Endometrium (tissue), 2 donors: ENCODE data around the gene CTIF.
"Not testable (repeated sequence)": the region's sequence is repeated elsewhere in the genome, so short reads cannot be mapped to it uniquely, and the experiment has no call there.

Source experiments
- FAIRE-seq: peaks from 2 replicates; lab custom pipeline; 2012; peaks lifted over from hg19 to GRCh38; lab: Jason Lieb, UNC
- donor health status: control.
- donor health status: control.

The CTIF gene

DNA sequence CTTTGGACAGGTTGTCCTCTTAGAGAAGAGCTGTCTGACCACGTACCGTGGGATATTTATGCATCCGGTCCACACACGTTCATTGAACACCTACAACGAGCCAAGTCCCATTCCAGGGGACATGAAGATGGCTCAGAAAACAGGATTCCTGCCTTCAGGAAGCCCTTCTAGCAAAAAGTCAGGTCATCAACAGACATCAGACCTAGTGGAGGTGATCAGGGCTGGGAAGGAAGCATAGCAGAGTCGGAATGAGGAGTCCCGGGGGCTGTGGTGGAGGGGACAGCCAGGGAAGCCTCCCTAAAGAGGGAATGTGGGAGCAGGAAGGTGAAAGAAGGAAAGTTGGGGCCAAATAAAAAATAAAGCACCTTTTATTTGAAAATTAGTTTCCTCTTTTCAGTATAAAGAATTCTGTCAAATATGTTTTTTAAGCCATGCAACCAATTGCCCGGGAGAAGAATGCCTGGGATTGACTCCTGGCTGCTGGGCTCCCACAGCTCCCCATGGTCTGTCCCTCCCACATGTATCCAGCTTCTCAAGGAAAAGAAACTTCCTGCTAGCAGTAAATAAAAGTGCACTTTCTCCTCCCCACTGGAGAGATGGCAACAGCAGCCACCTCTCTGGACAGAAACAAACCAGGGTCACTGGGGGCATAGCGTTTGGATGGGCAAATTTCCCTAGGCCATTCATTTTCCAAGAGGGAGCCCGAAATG, 267.1 kb downstream of the CTIF start:
- FAIRE-seq, result no peak

DNA sequence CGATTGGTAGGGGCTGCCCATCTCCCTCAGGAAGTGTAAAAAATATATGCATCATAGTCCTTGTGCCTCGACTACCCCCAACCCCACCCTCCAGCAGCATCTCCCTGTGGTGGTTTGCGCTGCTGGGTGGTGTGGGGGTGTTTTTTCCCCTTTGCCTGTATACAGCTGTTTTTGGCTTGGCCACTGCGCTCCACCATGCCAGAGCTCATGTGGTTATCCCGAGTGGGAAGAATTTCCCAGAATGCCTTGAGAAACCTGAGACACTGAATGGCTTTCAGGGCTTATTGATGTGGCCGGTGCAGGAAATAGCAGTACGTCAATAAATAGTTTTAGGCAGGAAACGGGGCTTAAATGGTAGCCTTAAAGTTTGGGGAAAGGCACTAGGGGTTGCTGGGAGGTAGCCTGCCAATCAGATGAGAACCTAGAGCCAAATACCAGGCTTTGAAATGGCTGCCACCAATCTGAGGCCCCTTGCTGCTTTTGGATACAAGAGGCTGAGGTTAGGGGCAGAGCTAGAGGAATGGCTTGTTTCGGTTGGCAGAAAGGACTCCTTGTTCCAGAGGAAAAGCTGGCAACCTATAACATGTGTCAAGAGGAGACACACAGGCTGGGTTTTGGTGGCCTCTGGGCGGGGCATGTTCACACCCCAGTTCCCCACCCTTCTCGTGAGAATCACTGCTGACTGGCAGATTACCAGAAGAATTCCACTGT, 267.9 kb downstream of the CTIF start:
- FAIRE-seq, result no peak

DNA sequence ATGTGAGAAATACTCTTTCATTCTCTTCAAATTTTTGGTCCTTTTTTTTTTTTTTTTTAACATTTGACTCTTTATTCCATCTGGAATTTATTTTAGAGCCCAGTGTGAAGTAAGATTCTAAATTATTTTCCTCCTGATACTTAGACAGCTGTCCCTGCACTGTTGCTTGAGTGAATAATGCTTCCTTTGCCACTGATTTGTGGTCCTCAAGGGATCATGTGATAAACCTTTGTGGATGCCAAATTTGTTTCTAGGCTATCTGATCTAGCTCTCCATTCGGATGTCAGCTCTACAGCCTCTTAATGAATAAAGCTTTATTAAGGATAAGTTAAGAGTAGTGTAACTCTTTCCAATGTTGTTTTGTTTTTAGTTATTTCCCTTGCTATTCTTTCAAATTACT, 269.6 kb downstream of the CTIF start:
- FAIRE-seq, result no peak

DNA sequence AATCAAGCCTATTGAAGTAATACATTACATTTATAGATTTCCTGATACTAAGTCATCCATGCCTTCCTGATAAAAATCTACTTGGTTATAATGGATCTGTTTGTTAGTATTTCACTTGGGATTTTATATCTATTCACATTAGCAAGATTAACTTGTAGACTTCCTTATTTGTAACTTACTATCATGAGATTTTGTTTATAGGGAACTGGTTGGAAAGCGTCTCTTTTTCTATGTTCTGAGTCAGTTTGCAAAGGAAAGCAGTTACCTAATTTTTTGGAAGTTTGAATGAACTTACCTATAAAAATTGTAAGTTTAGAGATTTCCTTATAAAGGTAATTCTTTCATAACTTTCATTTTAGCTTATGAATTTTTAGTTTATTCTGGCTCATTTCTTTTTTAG, 270.5 kb downstream of the CTIF start:
- no peak for FAIRE-seq

DNA sequence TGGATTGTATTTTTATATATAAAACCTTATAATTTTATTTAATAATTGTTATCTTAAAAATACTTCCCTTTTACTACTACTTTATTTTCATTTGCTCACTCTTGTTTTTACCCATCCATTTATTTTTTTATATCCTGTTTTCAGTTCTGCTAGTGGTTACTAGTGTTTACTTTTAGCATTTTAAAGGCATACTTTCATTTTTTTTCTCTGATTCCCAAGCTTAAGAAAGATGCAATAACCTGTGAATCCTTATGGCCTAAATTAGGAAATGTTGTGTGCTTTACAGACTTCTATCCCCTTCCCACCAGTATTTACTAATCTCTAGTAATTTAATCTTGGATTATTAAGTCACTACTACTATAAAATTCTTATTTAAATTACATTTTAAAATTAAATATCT, 272.0 kb downstream of the CTIF start:
- FAIRE-seq, result no peak

DNA sequence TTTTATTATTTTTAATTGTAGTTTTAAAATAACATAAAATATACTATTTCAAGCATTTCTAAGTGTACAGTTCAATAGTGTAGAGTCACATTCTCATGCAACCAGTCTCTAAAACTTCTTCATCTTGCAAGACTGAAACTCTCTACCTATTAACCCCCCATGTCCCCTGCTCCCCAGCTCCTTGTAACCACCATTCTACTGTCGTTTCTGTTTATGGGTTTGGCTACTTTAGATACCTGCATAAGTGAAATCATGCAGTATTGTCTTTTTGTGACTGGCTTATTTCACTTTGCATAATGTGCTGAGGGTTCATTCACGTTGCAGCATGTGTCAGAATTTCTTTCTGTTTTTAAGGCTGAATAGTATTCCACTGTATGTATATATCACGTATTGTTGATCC, 272.6 kb downstream of the CTIF start:
- no peak for FAIRE-seq

DNA sequence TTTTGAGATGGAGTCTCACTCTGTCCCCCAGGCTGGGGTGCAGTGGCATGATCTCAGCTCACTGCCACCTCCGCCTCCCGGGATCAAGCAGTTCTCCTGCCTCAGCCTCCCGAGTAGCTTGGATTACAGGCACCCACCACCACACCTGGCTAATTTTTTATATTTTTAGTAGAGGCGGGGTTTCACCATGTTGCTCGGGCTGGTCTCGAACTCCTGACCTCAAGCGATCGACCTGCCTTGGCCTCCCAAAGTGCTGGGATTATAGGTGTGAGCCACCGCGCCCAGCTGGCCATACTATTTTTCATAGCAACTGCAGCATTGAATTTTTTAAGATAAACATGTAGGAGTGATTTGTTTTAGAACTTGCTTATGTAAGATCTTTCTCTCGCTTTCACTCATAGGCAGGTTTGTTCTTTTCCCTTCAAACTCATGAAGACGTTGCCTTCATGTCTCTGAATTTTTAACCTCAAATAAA, 273.2 kb downstream of the CTIF start:
- not testable (repeated sequence) for FAIRE-seq

DNA sequence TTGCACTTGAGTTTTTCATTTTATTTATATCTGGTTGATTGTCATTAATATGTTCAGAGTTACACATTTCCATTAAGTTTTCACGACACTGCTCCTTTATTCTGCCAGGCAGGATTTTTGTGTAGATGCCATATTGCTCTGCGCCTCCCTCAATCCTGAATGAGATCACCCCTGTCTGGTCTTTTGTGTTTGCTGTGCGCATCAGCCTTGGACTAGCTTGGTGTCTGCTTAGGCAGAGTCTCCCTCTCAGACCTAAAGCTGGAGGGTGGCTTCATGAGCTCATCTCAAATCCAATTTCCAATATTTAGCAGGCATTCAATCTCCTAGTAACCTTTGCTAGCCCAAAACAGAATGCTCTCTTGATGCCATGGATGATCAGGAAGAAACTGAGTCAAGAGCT, 274.5 kb downstream of the CTIF start:
- FAIRE-seq, result no peak

DNA sequence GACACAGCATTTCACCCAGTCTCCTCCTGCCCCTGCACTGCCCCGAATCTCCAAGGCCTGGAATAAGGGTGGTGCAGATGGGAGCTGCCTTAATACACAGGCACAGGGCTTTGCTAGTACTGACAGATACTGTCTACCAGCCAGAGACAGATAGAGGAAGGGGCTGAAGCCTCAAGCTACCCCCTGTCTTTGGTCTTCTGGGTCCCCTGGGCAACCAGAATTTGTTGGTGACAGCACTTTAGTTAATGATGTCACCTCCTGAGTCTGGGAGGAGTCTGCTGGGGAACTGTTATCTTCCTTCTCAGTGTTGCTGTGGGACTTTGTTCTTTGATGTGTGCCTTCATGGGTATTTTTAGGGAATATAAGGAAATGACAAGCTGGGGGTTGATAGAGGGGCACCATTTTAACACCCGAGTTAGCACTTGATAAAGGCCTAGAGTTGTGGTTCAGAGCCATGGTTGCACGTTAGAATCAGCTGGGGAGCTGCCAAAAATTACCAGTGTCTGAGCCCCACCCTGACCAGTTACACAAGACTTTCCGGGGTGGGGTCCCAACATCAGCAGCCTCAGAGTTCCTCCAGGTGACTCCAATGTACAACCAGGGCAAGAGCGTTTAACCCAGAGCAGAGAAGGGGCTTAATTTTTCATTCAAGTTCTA, 275.1 kb downstream of the CTIF start:
- FAIRE-seq, result no peak

DNA sequence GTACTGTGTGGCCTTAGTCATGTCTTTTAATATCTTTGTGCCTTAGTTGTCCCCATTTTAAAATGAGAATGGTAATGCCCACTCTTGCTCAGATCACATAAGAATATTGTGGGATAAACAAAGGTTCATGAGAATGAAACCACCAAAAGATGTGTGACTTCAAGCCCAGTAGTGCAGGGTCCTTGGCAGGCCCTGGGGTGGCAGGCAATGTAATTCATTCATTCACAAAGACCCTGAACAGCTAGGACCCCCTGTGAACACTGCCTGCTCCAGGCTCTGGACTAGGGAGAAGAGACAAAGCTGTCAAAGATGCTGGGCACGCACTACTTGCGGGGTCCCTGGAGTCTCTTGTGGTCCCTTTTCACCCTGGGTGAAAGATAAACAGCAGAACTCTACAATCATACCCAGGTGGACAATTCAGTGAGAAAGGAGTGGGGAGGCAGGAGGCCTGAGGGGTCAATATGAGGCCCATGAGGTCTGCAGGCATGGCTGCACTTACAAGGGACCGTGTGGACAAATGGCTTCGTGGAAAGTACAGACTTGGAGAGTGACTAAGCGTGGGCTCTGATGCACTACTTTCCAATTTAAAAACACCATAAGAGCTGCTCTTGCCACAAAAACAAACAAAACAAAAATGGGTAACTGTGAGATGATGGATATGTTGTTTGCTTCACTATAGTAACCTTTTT, 275.8 kb downstream of the CTIF start:
- no peak for FAIRE-seq

DNA sequence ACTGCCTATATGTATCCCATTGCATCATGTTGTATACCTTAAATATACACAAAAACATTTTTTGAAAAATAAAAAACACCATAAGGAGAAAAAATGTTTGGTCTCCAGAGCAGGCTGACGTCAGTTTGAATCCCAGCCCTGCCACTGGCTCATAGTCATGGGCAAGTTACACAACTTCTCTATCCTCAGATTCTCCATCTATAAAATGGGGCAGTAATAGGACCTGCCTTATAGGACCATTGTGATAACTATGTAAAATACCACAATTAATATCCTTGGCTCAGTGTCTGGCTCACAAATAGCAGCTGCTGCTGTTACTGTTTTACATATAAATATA, 276.3 kb downstream of the CTIF start:
- no peak for FAIRE-seq

DNA sequence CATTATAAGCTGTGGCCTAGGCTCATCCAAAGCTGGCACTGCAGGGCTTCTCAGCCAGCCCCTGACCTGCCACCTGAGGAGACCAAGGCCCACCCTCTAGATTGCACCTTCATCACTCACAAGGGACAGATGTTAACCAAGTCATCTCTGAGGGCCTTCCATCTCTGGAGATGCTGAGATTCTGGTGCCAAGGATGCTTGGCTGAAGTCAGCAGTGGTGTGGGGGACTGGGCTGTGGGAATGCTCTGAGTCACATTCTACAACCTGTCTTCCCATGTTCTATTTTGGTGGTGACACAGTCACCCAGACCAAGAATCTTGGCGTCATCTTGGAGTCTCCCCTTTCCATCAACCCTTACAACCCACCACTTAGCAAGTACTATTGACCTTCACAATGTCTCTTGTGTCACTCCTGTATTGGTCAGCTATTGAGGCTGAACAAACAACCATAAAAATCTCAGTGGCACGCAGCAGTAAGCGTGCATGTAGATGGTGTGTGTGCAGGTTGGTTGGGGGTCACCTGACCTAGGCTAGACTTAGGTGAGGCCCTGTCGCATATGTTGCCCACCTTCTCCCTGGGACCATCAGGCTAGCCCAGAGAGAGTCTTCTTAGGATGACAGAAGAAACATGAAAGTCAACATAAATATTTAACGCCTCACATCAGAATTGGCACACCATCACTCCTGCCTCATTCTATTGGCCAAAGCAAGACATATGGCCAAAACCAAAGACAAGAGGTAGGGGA, 276.9 kb downstream of the CTIF start:
- no peak for FAIRE-seq

DNA sequence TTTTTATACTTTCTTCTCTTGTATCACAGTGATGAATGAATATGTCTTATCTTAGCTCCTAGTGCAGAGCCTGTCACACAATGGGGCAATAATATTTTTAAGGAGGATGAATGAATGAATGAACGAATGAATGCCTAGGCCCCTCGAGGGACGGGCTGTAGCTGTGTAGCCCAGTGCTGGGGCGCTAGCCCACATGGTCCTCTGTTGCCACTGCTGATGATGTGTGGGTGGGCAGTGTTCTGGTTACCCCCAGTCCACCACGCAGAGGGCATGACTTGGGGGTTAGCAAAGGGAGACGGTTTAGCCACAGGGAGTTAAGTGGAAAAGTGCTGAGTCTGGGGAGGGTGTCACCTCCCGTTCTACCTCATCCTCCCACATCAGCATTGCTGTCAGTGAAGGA, 277.7 kb downstream of the CTIF start:
- no peak for FAIRE-seq

DNA sequence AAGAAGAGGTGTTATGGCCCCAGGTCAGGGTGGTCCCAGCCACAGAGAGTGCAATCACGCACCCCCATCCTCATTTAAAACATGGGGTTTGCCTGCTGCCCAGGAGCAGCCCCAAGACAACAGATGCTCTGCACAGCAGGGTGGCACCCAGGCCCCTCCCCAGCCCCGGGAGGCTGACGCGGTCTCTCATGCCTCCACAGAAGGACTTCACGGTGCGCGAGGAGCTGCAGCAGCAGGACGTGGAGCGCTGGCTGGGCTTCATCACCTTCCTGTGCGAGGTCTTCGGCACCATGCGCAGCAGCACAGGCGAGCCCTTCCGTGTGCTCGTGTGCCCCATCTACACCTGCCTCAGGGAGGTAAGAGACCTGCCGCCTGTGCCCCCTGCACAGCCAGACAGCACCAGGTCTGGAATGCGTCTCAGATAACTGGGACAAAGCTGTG, 278.2 kb downstream of the CTIF start:
- no peak for FAIRE-seq

DNA sequence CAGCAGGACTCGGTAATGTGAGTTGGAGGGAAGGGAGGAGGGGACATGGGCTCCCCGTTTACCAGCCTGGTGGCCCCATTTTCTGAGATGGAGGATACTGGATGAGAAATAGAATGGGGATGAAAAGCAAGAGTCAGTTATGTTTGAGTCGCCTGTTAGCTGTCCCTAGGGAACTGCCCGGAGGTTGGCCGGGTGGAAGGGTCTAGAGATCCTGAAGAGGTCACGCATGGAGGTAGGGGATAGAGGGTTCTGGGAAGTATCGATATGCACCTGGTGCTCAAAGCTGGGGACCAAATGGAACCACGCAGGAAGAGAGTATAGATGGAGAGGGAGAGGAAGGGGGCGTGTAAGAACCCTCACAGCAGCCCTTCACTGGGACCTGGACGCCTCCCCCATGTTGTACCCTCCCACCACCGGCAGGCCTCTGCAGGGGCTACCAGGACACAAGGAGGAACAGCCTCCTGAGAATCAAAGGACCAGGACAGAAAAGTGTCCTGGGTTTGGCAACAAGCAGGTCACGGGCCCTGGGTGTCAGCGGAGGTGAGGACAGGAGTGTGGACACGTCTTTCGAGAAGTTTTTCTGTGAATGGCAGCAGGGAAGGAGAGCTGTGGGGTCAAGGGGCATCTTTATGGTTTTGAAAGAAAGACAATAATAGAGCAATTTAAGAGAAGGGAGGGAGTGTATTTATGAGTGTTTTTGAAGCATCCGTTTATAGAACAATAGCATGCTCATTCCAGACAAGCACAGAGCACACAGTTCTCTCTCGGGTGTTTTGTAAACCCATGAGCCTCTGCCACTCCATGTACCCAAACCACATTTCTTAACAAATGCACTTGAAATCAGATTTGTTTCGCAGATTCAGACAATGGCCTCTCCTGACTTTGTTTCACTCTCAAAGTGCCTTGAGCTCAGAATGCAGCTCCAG, 279.8 kb downstream of the CTIF start:
- FAIRE-seq, result no peak

DNA sequence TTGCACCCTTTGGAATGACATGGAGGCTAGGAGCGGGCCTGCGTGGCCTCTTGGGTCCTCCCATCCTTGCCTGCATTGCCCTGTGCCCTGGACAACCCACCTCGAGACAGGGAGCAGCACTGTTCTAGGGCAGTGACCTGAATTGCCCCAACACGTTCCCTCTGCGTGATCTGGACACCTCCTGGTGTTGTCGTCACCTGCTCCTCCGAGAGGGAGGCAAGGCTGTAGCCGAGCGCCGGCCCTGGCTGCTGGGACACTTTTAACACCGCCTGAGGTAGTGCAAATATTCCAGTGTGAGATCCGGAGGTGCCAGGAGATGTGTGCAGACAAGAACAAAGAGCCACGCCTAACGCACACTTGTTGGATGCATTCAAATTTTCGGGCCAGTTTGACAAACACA, 280.4 kb downstream of the CTIF start:
- FAIRE-seq, result no peak

DNA sequence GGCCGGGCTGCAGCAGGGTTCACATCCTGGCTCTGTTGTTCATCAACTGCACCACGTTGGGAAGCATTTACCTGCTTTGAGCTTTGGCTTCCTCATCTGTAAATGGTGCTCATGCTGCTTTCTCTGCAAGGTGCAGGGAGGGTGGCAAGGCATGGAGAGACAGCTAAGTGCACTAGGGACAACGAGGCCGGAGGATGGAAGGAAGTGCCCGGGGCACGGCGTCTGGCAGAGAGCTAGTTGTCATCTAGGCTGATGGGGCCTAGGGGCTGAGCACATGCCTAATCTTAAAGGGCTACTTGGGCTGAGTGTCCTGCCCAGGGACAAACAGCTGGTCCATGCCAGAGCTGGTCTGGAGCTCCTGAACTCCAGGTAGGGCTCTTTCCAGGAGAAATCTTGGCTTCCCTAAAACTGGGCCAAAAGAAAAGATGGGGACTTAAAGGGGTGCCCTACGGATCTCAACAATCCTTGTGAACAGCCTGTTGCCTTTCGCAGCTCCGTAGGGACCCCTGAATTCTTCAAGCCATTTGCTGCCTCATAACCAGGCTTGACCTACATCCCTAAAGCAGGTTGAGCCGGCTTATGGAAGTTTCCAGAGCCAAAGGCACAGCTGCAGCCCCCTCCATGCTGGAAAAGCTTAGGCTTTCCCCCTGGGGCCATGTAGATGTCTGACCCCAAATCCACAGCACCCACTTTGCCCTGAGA, 281.1 kb downstream of the CTIF start:
- no peak for FAIRE-seq

DNA sequence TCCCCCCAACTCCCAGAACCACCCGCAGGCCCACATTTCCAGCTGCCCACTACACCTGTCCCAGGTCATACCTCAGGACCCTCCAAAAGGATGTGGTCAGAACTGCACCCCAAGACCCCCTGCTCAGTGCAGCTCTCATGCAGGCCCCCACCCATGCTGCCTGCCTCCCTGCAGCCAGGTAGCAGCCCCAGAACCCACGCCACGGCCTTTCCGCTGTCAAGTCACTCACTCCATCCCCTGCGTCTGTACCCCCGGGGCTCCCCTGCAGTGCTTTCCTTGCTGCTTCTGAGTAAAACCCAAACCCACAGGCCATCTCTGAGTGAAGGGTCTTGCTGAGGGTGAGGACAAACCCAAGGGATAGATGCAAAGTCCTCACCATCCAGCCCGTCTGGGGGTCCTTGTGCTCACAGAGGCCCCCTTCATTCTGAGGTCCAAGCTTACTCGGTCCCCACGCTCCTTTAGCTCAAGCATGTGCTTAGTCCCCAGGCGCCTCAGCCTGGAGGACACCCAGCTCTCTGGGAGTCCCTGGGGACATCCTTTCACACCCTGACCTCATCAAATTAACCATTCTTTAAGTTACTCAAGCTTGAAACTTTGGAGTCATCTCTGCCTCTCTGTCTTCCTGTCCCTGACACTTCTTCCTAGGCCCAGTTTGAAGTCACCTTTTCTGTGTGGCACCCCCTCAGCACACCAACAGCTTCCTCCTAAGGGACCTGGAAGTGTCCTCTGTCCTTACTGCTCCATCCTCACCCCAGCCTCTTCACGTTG, 281.8 kb downstream of the CTIF start:
- no peak for FAIRE-seq

DNA sequence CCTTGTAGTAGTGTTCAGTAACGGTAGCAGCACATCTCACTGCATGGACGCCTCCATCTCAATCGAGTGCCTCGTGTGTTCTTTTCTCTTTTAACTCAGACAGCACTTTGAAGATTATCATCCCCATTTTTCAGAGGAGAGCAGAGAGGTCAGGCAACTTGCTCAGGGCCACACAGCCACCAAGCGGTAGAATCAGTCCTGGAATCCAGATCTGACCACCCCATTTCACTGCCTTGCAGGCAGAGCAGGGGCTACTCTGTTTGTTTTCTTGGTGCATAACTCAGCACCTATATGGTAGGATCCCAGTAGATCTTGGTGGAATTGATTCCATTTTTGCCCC, 282.4 kb downstream of the CTIF start:
- FAIRE-seq, result no peak

DNA sequence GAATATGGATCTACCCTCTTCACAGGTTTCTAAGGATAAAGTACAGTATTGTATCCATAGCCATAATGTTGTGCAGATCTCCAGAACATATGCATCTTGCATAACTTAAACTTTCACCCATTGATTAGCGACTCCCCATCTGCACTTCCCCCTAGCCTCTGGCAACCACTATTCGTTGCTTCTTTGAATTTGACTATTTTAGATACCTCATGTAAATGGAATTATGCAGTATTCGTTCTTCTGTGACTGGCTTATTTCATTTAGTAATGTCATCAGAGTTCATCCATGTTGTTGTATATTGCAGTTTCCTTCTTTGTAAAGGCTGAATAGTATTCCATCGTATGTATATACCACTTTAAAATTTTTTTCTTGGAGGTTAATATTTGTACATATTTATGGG, 283.0 kb downstream of the CTIF start:
- no peak for FAIRE-seq
